Heart left ventricle (tissue), 16 donors: ENCODE results near the gene GALNT12. TPM values are rescaled to one million over a fixed set of nuclear protein-coding genes. Genes with fewer than 3 reads are reported as not detected.

Experiments
- ATAC-seq, 4 donors: fragments of 200-7000 bp; cut with Tn5 transposase; one replicate each; pipeline ENCODE4 v1.9.1; 2020 to 2022; ENCODE audit warnings: moderate library complexity in 4 of 4, mild to moderate bottlenecking in 3 of 4, moderate number of reproducible peaks in 1 of 4
- DNase-seq, 5 donors: peaks; one replicate each; pipeline ENCODE4 v3.0.0-alpha.2; 2020
- H3K27ac ChIP-seq, 12 donors: fragments of 200-600 bp; sonication (generic) in 4 of 12; one replicate each; pipeline versions ENCODE4 v1.5.0 to v1.8.0; 2016 to 2022; ENCODE audit warnings: mild to moderate bottlenecking in 2 of 12
- H3K27me3 ChIP-seq, 9 donors: fragments of 200-600 bp; sonication (generic) in 2 of 9; one replicate each; pipeline versions ENCODE4 v1.5.1 to v1.8.0; 2016 to 2022; ENCODE audit warnings: mild to moderate bottlenecking in 3 of 9
- H3K36me3 ChIP-seq, 9 donors: fragments of 200-600 bp; sonication (generic) in 2 of 9; one replicate each; pipeline versions ENCODE4 v1.5.0 to v1.8.0; 2018 to 2022; ENCODE audit warnings: mild to moderate bottlenecking in 2 of 9
- H3K4me1 ChIP-seq, 12 donors: fragments of 200-600 bp; sonication (generic) in 4 of 12; one replicate each; pipeline versions ENCODE4 v1.5.0 to v1.8.0; 2016 to 2022; ENCODE audit warnings: mild to moderate bottlenecking in 3 of 12
- H3K4me3 ChIP-seq, 12 donors: fragments of 200-600 bp; sonication (generic) in 4 of 12; one replicate each; pipeline versions ENCODE4 v1.5.0 to v1.8.0; 2017 to 2022; ENCODE audit warnings: mild to moderate bottlenecking in 9 of 12, moderate library complexity in 4 of 12
- H3K9me3 ChIP-seq, 12 donors: fragments of 200-600 bp; sonication (generic) in 4 of 12; one replicate each; pipeline versions ENCODE4 v1.5.0 to v1.8.0; 2016 to 2022; ENCODE audit warnings: mild to moderate bottlenecking in 1 of 12
- POLR2A ChIP-seq, 2 donors: fragments of 450-650 bp; IDR thresholded peaks; one replicate each; pipeline ENCODE4 v1.6.1; 2017; ENCODE audit warnings: antibody characterized with exemption in 2 of 2, mild to moderate bottlenecking in 2 of 2, moderate library complexity in 2 of 2
- WGBS, 4 donors: extraction: QIAGEN DNeasy Blood & Tissue Kit in 2 of 4; methylation state at CpG; one replicate each; pipeline versions ENCODE4 v1.1.5 to v1.1.7; 2013 to 2018; 5-methylcytosine and 5-hydroxymethylcytosine counted together
- intact Hi-C, 10 donors: fragments of 100-400 bp; cut with DNase I; formaldehyde crosslinking; loops; one replicate each; pipeline versions ENCODE4 v1.11.1 to v1.14.2; 2022
- polyA plus RNA-seq, 2 donors: library from polyadenylated mRNA; stranded (reverse); fragments of 200-250 nt; gene quantifications; one replicate each; pipeline ENCODE4 v1.2.3, GENCODE V29; 2013
- total RNA-seq, 9 donors: library from RNA; depleted of rRNA in 2 of 9; stranded (reverse); fragments of >200 nt in 2 of 9; fragmentation: NEBNext Ultra II Directional in 3 of 9; extraction: Animal tissue kit (Norgen Biotek cat#: 25700) in 3 of 9; gene quantifications; one replicate each; pipeline versions ENCODE4 v1.1.0 to v1.2.4, GENCODE V29; 2016 to 2023
- TF ChIP-seq, protein P1 (sequence below), 12 donors: fragments of 200-600 bp; sonication (generic) in 4 of 12; IDR thresholded peaks; one replicate each; pipeline versions ENCODE4 v1.5.0 to v1.8.0; 2018 to 2022; ENCODE audit warnings: antibody characterized with exemption in 12 of 12, mild to moderate bottlenecking in 5 of 12
- donor health status: ischemic (EF 13 %, LVEDD 7.1; RV severe dilation, severe dysfunction).
- donor health status: healthy with polysubstance abuse.
- donor health status: DM: no; HTN: yes; CAD: no.
- donor health status: DM: no; HTN: no; CAD: no.
- donor health status: ischemic (EF 25% LVEDD 6.9; RV normal size, moderate dysfunction).
- donor health status: ischemic (EF 25% LVEDD 5.7; RV mildly dilated, moderate dysfunction).
- donor health status: healthy.
- donor health status: DM: yes; HTN: yes; CAD: no.
- donor health status: ischemic (EF 35%, LVEDD 5.7; RV mildly dilated, moderate dysfunction).
- donor health status: nonischemic (EF 11% LVEDD 7.7; RV severe dilation, severe dysfunction).
- donor health status: DM: yes; HTN: yes; CAD: no.
- donor health status: PGD.
- donor health status: ischemic (EF 29% LVEDD 5.4; RV normal size, mild dysfunction).
- donor health status: nonischemic (EF 23%, LVEDD 6.1; RV moderate dilation, normal function).

GALNT12 gene
- total and polyA plus RNA-seq, 11 donors: 0.23 to 4.7 (median 0.44) TPM

DNA sequence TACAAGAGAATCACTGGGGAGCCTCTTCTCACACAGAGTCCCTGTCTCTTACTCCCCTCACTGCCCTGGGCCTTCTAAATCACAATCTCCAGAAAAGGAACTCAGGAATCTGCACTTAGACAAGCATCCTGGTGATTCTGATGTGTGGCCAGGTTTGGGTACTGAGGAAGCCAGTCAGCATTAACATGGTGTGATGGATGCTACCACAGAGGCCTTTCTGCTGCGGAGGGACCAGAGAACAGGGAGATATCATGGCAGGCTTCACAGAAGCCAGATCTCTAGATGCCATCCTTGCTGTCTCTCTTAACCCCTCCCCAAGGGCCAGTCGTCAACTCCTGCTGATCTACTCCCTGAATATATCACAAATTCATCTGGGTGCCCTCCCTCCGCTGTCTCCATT lies 12.7 kb upstream of the GALNT12 start:
- TF ChIP-seq POLR2A (IDR thresholded peaks at IDR 0.05): no peak
- TF ChIP-seq, protein P1, sequence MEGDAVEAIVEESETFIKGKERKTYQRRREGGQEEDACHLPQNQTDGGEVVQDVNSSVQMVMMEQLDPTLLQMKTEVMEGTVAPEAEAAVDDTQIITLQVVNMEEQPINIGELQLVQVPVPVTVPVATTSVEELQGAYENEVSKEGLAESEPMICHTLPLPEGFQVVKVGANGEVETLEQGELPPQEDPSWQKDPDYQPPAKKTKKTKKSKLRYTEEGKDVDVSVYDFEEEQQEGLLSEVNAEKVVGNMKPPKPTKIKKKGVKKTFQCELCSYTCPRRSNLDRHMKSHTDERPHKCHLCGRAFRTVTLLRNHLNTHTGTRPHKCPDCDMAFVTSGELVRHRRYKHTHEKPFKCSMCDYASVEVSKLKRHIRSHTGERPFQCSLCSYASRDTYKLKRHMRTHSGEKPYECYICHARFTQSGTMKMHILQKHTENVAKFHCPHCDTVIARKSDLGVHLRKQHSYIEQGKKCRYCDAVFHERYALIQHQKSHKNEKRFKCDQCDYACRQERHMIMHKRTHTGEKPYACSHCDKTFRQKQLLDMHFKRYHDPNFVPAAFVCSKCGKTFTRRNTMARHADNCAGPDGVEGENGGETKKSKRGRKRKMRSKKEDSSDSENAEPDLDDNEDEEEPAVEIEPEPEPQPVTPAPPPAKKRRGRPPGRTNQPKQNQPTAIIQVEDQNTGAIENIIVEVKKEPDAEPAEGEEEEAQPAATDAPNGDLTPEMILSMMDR (IDR thresholded peaks at IDR 0.05): no peak
- WGBS, 4 donors: 86 to 95% (median 90%) methylated on average over 3 of the region's 3 CpGs

GRCh38 chr9:98795295-98795955 lies 12.0 kb upstream of the GALNT12 start:
- intact Hi-C loops: no loop called here
- Histone ChIP-seq H3K4me3 (peak overlapping the region; percentile 61 to 92 (median 74)), H3K9me3 (peaks cover 0 to 10% (median 0%) of the 10 kb centered on the region in 12 donors), H3K27me3 (no peaks in the 10 kb centered on the region), H3K36me3 (no peaks in the 10 kb centered on the region), H3K4me1 (peaks cover 0 to 26% (median 16%) of the 10 kb centered on the region in 12 donors), H3K27ac (peak overlapping the region in 3 of 12 donors; percentile 55 to 62 (median 59))
- DNase-seq (no peak), ATAC-seq (no peak)
- 65 to 77% (median 69%) methylated on average over 12 of the region's 12 CpGs for WGBS, 4 donors
- TF ChIP-seq, protein P1 (IDR thresholded peaks at IDR 0.05): no peak
- no peak for TF ChIP-seq POLR2A (IDR thresholded peaks at IDR 0.05)

More for the DNA sequence above, 12.7 kb upstream of the GALNT12 start:
- H3K9me3 ChIP-seq: peaks cover 0 to 10% (median 0%) of the 10 kb centered on the region in 12 donors
- no peaks in the 10 kb centered on the region for H3K27me3 ChIP-seq
- H3K4me1 ChIP-seq: peaks cover 0 to 26% (median 16%) of the 10 kb centered on the region in 12 donors
- H3K36me3 ChIP-seq: peaks cover 0 to 4% (median 0%) of the 10 kb centered on the region in 9 donors
- peak overlapping the region in 1 of 12 donors; percentile 92 for H3K4me3 ChIP-seq
- intact Hi-C loops: loop anchor here in 5 of 10 donors (5.0 kb wide), 1 partner anchor 478 kb away; no protein-coding TSS in a partner anchor
- no peak overlapping the region for H3K27ac ChIP-seq
- DNase-seq (no peak), ATAC-seq (no peak)

GRCh38 chr9:98795970-98796363 lies 11.5 kb upstream of the GALNT12 start:
- Histone ChIP-seq H3K27ac (peak overlapping the region in 5 of 12 donors; percentile 17 to 62 (median 59)), H3K9me3 (peaks cover 0 to 10% (median 0%) of the 10 kb centered on the region in 12 donors), H3K36me3 (no peaks in the 10 kb centered on the region), H3K4me3 (peak overlapping the region; percentile 61 to 92 (median 74)), H3K4me1 (peaks cover 0 to 24% (median 14%) of the 10 kb centered on the region in 12 donors), H3K27me3 (no peaks in the 10 kb centered on the region)
- TF ChIP-seq, protein P1 (IDR thresholded peaks at IDR 0.05): no peak
- TF ChIP-seq POLR2A (IDR thresholded peaks at IDR 0.05): no peak
- peak in 2 of 5 donors; percentile 42 to 69 for DNase-seq
- intact Hi-C loops: no loop called here
- peak in 2 of 4 donors; percentile 9 to 16 for ATAC-seq
- 0 to 3% (median 1%) methylated on average over 21 to 48 of the region's 48 CpGs for WGBS, 4 donors

- peak within 1 kb of the TSS; percentile 61 to 92 (median 74) for H3K4me3 ChIP-seq
- TF ChIP-seq, protein P1 (IDR thresholded peaks at IDR 0.05): peak; percentile 15 to 71 (median 48)
- no peak for TF ChIP-seq POLR2A (IDR thresholded peaks at IDR 0.05)
These were observed 10.9 kb upstream of the GALNT12 start, which contains the start of gene ANKS6 for GRCh38 chr9:98796364-98797101. TSS of gene ANKS6 (minus strand) at chr9:98796555. CDS start at chr9:98796491, 64 bp downstream.

More at GRCh38 chr9:98796364-98797101, 10.9 kb upstream of the GALNT12 start, which contains the start of gene ANKS6:
- Histone ChIP-seq H3K27me3 (no peaks in the 10 kb centered on the region), H3K4me1 (peaks cover 0 to 18% (median 11%) of the 10 kb centered on the region in 12 donors), H3K36me3 (no peaks in the 10 kb centered on the region), H3K27ac (peak within 1 kb of the TSS in 11 of 12 donors; percentile 22 to 87 (median 60)), H3K9me3 (peaks cover 0 to 10% (median 0%) of the 10 kb centered on the region in 12 donors)
- DNase-seq: peak; percentile 75 to 92 (median 84)
- 4 to 12% (median 6%) methylated on average over 34 to 86 of the region's 86 CpGs for WGBS, 4 donors
- intact Hi-C loops: no loop called here
- peak; percentile 91 to 96 (median 94) for ATAC-seq
